Cardiac muscle cell (in vitro differentiated cells and primary cell): ENCODE results near the gene EPS15. TPM values are rescaled to one million over a fixed set of nuclear protein-coding genes. Genes with fewer than 3 reads are reported as not detected.
"Not testable (repeated sequence)": the region's sequence is repeated elsewhere in the genome, so short reads cannot be mapped to it uniquely, and the experiment has no call there.

ENCODE experiments used
- DNase-seq, 2 donors: peaks; one replicate each; pipeline versions ENCODE4 v3.0.0 to v3.0.0-alpha.2; 2010 to 2017; ENCODE audit warnings: low read depth in 1 of 2, low spot score in 1 of 2
- H3K27ac ChIP-seq: fragments of 200-600 bp; sonication (generic); 2 replicates; pipeline ENCODE4 v1.5.1; 2016
- H3K27me3 ChIP-seq: fragments of 200-600 bp; sonication (generic); 2 replicates; pipeline ENCODE4 v1.6.0; 2016; ENCODE audit warnings: control low read depth
- H3K36me3 ChIP-seq: fragments of 200-600 bp; sonication (generic); 2 replicates; pipeline ENCODE4 v1.5.1; 2016; ENCODE audit warnings: control low read depth
- H3K4me1 ChIP-seq: fragments of 200-600 bp; sonication (generic); 2 replicates; pipeline ENCODE4 v1.8.1; 2017; ENCODE audit warnings: low read depth, mild to moderate bottlenecking, mixed run types
- H3K4me3 ChIP-seq: fragments of 200-600 bp; sonication (generic); 2 replicates; pipeline ENCODE4 v1.5.1; 2016; ENCODE audit warnings: mild to moderate bottlenecking
- H3K9me3 ChIP-seq: fragments of 200-600 bp; sonication (generic); 2 replicates; pipeline ENCODE4 v1.5.1; 2017; ENCODE audit warnings: low read depth, mild to moderate bottlenecking, control low read depth
- CTCF ChIP-seq: IDR thresholded peaks from 2 replicates; pipeline ENCODE4 v1.5.1; 2012; ENCODE audit warnings: low read depth, mild to moderate bottlenecking, low read length
- polyA plus RNA-seq: library from polyadenylated mRNA; unstranded; fragments of >200 nt; fragmentation: Nextera tagmentation; extraction: Ambion mirVana; gene quantifications from 2 replicates; pipeline ENCODE4 v1.2.1, GENCODE V29; 2016
- total RNA-seq: library from RNA; depleted of rRNA; stranded (reverse); fragments of >200 nt; gene quantifications from 2 replicates; pipeline ENCODE4 v1.2.3, GENCODE V29; 2016

The EPS15 gene
- total and polyA plus RNA-seq, 2 experiments from 2014 or later = 34.1 to 110 TPM

- DNase-seq = peak in 1 of 2 donors; percentile 6
- no peaks in the 10 kb centered on the region for H3K9me3 ChIP-seq
- H3K27ac ChIP-seq = no peak overlapping the region
- H3K4me1 ChIP-seq = peaks cover 25% of the 10 kb centered on the region
- H3K36me3 ChIP-seq = no peaks in the 10 kb centered on the region
- no peak for TF ChIP-seq CTCF
- no peaks in the 10 kb centered on the region for H3K27me3 ChIP-seq
- no peak overlapping the region for H3K4me3 ChIP-seq
Observed at GRCh38 chr1:51489472-51489871, 29.6 kb downstream of the EPS15 start.

GRCh38 chr1:51488372-51489050 is 30.6 kb downstream of the EPS15 start:
- Histone ChIP-seq H3K27ac (peak overlapping the region; percentile 78), H3K36me3 (no peaks in the 10 kb centered on the region), H3K4me3 (no peak overlapping the region), H3K9me3 (no peaks in the 10 kb centered on the region), H3K4me1 (peaks cover 25% of the 10 kb centered on the region), H3K27me3 (no peaks in the 10 kb centered on the region)
- no peak for TF ChIP-seq CTCF
- DNase-seq = peak in 1 of 2 donors; percentile 34

- H3K27me3 ChIP-seq = no peaks in the 10 kb centered on the region
- DNase-seq = peak in 1 of 2 donors; percentile 52
- TF ChIP-seq CTCF = no peak
- H3K36me3 ChIP-seq = no peaks in the 10 kb centered on the region
- no peak overlapping the region for H3K27ac ChIP-seq
- no peak overlapping the region for H3K4me3 ChIP-seq
- peaks cover 25% of the 10 kb centered on the region for H3K4me1 ChIP-seq
- H3K9me3 ChIP-seq = no peaks in the 10 kb centered on the region
Observed at GRCh38 chr1:51487628-51488027, 31.4 kb downstream of the EPS15 start.

GRCh38 chr1:51484591-51484990 is 34.5 kb downstream of the EPS15 start:
- no peak for TF ChIP-seq CTCF
- Histone ChIP-seq H3K27me3 (no peaks in the 10 kb centered on the region), H3K9me3 (no peaks in the 10 kb centered on the region), H3K36me3 (no peaks in the 10 kb centered on the region), H3K4me1 (peaks cover 25% of the 10 kb centered on the region), H3K27ac (no peak overlapping the region), H3K4me3 (no peak overlapping the region)
- DNase-seq = no peak

DNA sequence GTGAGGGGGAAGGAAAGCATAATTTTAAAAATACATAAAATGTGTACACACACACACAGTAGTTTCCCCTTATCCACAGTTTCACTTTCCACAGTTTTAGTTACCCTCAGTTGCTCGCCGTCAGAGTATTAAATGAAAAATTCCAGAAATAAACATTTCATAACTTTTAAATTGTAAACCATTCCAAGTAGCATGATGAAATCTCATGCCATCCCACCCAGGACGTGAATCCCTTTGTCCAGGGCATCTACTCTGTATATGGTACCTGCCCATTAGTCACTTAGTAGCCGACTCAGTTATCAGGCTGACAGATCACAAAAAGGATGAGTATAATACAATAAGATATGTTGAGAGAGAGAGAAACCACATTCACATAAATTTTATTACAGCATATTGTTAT is 36.2 kb downstream of the EPS15 start:
- Histone ChIP-seq H3K27ac (no peak overlapping the region), H3K9me3 (no peaks in the 10 kb centered on the region), H3K4me1 (peaks cover 14% of the 10 kb centered on the region), H3K27me3 (no peaks in the 10 kb centered on the region), H3K4me3 (no peak overlapping the region), H3K36me3 (no peaks in the 10 kb centered on the region)
- no peak for DNase-seq
- no peak for TF ChIP-seq CTCF

- DNase-seq, H3K4me3 ChIP-seq, H3K9me3 ChIP-seq, H3K36me3 ChIP-seq, H3K27me3 ChIP-seq, H3K27ac ChIP-seq, H3K4me1 ChIP-seq: not testable (repeated sequence)
Observed at GRCh38 chr1:51474832-51475620, 44.0 kb downstream of the EPS15 start.
